HCT116 (cell line): Measurements from ENCODE around the gene SYNJ1. TPM values are rescaled to one million over a fixed set of nuclear protein-coding genes. Genes with fewer than 3 reads are reported as not detected.
"Not testable (repeated sequence)": the region's sequence is repeated elsewhere in the genome, so short reads cannot be mapped to it uniquely, and the experiment has no call there.

Experiments
- ATAC-seq: fragments of 200-7000 bp; cut with Tn5 transposase; 2 replicates; pipeline ENCODE4 v1.9.1; 2020; ENCODE audit warnings: mild to moderate bottlenecking, moderate library complexity
- BruUV-seq: library from RNA; stranded (reverse); fragments of 400-500 nt; replicated peaks from 2 replicates; lab custom pipeline; 2021; lab: Mats Ljungman, UMichigan
- CTCF ChIA-PET: fragments of 300-600 bp; sonication (Branson Sonifier 250); formaldehyde crosslinking; loops from one replicate; lab custom pipeline; 2021; ENCODE audit warnings: antibody characterized with exemption; lab: Charles Lee
- POLR2A ChIA-PET: fragments of 300-600, 350-600 bp; sonication (Branson Sonifier 250); formaldehyde crosslinking; loops from one replicate; lab custom pipeline; 2021; ENCODE audit warnings: antibody characterized with exemption; lab: Charles Lee
- RAD21 ChIA-PET, 2 experiments: fragments of 300-600 bp; sonication (Branson Sonifier 250); formaldehyde crosslinking; loops; one replicate each; lab custom pipeline; 2023; ENCODE audit warnings: low total read pairs in 2 of 2; ENCODE audit not compliant: uncharacterized antibody in 2 of 2, unreplicated experiment in 2 of 2, low non-redundant PET in 1 of 2; lab: Charles Lee
- DNase-seq: peaks from one replicate; pipeline ENCODE4 v3.0.0-alpha.2; 2010; ENCODE audit warnings: low read depth, low spot score
- H2AFZ ChIP-seq: fragments of 200-600 bp; shearing (Covaris generic), sonication (generic); 2 replicates; pipeline ENCODE4 v1.6.1; 2017; ENCODE audit warnings: low read depth, mixed run types, mixed read lengths, antibody characterized with exemption, low read length; ENCODE audit not compliant: poor library complexity, severe bottlenecking
- H3K27ac ChIP-seq: 2 replicates; pipeline ENCODE4 v1.5.1; 2012; ENCODE audit warnings: low read depth, low read length
- H3K27me3 ChIP-seq: fragments of 200-600 bp; sonication (generic); 2 replicates; pipeline ENCODE4 v1.6.1; 2016; ENCODE audit warnings: mixed run types, low read length, mixed read lengths; ENCODE audit not compliant: insufficient read depth
- H3K36me3 ChIP-seq, 2 experiments: fragments of 200-500 bp in 1 of 2; fragments of 200-600 bp in 1 of 2; sonication (Bioruptor generic) in 1 of 2; sonication (generic) in 1 of 2; 2 replicates each; pipeline versions ENCODE4 v1.5.1 to v1.6.1; 2014 to 2016; ENCODE audit warnings: low read length in 2 of 2, inconsistent platforms in 1 of 2, mixed read lengths in 1 of 2, mixed run types in 1 of 2; ENCODE audit not compliant: insufficient read depth in 2 of 2, control insufficient read depth in 1 of 2
- H3K4me1 ChIP-seq, 2 experiments: fragments of 200-600 bp in 1 of 2; sonication (generic) in 1 of 2; 2 replicates each; pipeline versions ENCODE4 v1.5.1 to v1.6.1; 2012 to 2017; ENCODE audit warnings: low read length in 2 of 2, inconsistent platforms in 1 of 2, mild to moderate bottlenecking in 1 of 2, mixed read lengths in 1 of 2, mixed run types in 1 of 2, moderate library complexity in 1 of 2; ENCODE audit not compliant: insufficient read depth in 2 of 2, control insufficient read depth in 1 of 2
- H3K4me2 ChIP-seq: fragments of 200-600 bp; sonication (generic); 2 replicates; pipeline ENCODE4 v1.6.1; 2017; ENCODE audit warnings: mixed run types, low read length, mixed read lengths
- H3K4me3 ChIP-seq, 2 experiments: fragments of 200-600 bp in 1 of 2; sonication (generic) in 1 of 2; replicated peaks in 1 of 2; 2 replicates each; pipeline ENCODE4 v1.5.1; 2011 to 2016; ENCODE audit warnings: low read length in 2 of 2, control low read depth in 1 of 2, low read depth in 1 of 2, mild to moderate bottlenecking in 1 of 2, mixed read lengths in 1 of 2, mixed run types in 1 of 2
- H3K79me2 ChIP-seq: fragments of 200-600 bp; sonication (generic); 2 replicates; pipeline ENCODE4 v1.6.1; 2017; ENCODE audit warnings: mild to moderate bottlenecking, mixed run types, low read length, moderate library complexity, mixed read lengths; ENCODE audit not compliant: insufficient read depth
- H3K9ac ChIP-seq: fragments of 200-600 bp; sonication (generic); 2 replicates; pipeline ENCODE4 v1.6.1; 2016; ENCODE audit warnings: low read length, mixed read lengths
- H3K9me2 ChIP-seq: fragments of 200-600 bp; sonication (generic), shearing (Covaris generic); 2 replicates; pipeline ENCODE4 v1.6.1; 2017; ENCODE audit warnings: mixed run types, mild to moderate bottlenecking, moderate library complexity; ENCODE audit not compliant: insufficient read depth
- H3K9me3 ChIP-seq, 2 experiments: fragments of 200-500 bp in 1 of 2; fragments of 200-600 bp in 1 of 2; sonication (Bioruptor generic) in 1 of 2; sonication (generic) in 1 of 2; 2 replicates each; pipeline ENCODE4 v1.6.1; 2014 to 2017; ENCODE audit warnings: low read length in 2 of 2, mixed read lengths in 2 of 2, inconsistent platforms in 1 of 2, low read depth in 1 of 2, mild to moderate bottlenecking in 1 of 2, mixed run types in 1 of 2, moderate library complexity in 1 of 2; ENCODE audit not compliant: control insufficient read depth in 1 of 2, insufficient read depth in 1 of 2
- H4K20me1 ChIP-seq: fragments of 200-600 bp; sonication (generic), shearing (Covaris generic); 2 replicates; pipeline ENCODE4 v1.6.1; 2017; ENCODE audit warnings: mixed run types, mild to moderate bottlenecking, moderate library complexity; ENCODE audit not compliant: insufficient read depth
- CBX3 ChIP-seq: IDR thresholded peaks from 2 replicates; pipeline ENCODE4 v1.6.1; 2012; ENCODE audit warnings: low read depth
- CEBPB ChIP-seq: IDR thresholded peaks from 2 replicates; pipeline ENCODE4 v1.6.1; 2012; ENCODE audit warnings: low read depth
- JUND ChIP-seq: IDR thresholded peaks from 2 replicates; pipeline ENCODE4 v1.6.1; 2012
- POLR2AphosphoS5 ChIP-seq: IDR thresholded peaks from 2 replicates; pipeline ENCODE4 v1.6.1; 2011; ENCODE audit warnings: mild to moderate bottlenecking, low read depth, low read length, moderate library complexity
- RAD21 ChIP-seq: IDR thresholded peaks from 2 replicates; pipeline ENCODE4 v1.6.1; 2012; ENCODE audit warnings: low read depth, mild to moderate bottlenecking
- SIN3A ChIP-seq: IDR thresholded peaks from 2 replicates; pipeline ENCODE4 v1.6.1; 2012; ENCODE audit warnings: low read depth
- SP1 ChIP-seq: IDR thresholded peaks from 2 replicates; pipeline ENCODE4 v1.6.1; 2012; ENCODE audit warnings: low read depth
- SRF ChIP-seq: IDR thresholded peaks from 2 replicates; pipeline ENCODE4 v1.6.1; 2012; ENCODE audit warnings: low read depth
- TCF7L2 ChIP-seq: IDR thresholded peaks from 2 replicates; pipeline ENCODE4 v1.7.0; 2011; ENCODE audit warnings: borderline replicate concordance, inconsistent platforms; ENCODE audit not compliant: insufficient read depth, insufficient read length; ENCODE audit errors: extremely low read depth
- ZFX ChIP-seq: fragments of 450-650 bp; IDR thresholded peaks from 2 replicates; pipeline ENCODE4 v1.6.1; 2017
- intact Hi-C: fragments of 100-400 bp; cut with micrococcal nuclease; formaldehyde crosslinking; loops from 2 replicates; pipeline ENCODE4 v1.10.0; 2022
- total RNA-seq: library from RNA; stranded (reverse); gene quantifications from one replicate; pipeline ENCODE4 v1.2.1, GENCODE V29; 2021; ENCODE audit not compliant: unreplicated experiment
- TF ChIP-seq, protein P1 (sequence below): IDR thresholded peaks from 2 replicates; pipeline ENCODE4 v1.6.1; 2012; ENCODE audit warnings: low read depth
- TF ChIP-seq, protein P2 (sequence below), 3 experiments: fragments of 200-600 bp in 1 of 3; sonication (generic) in 1 of 3; IDR thresholded peaks in 2 of 3; conservative IDR thresholded peaks in 1 of 3; 2 replicates each; pipeline ENCODE4 v1.5.1; 2012 to 2017; ENCODE audit warnings: low read depth in 2 of 3, low read length in 2 of 3, antibody characterized with exemption in 1 of 3, borderline replicate concordance in 1 of 3, control low read depth in 1 of 3, mild to moderate bottlenecking in 1 of 3, mixed read lengths in 1 of 3, mixed run types in 1 of 3, moderate library complexity in 1 of 3; ENCODE audit not compliant: insufficient read depth in 1 of 3
- TF ChIP-seq, protein P3 (sequence below): IDR thresholded peaks from 2 replicates; pipeline ENCODE4 v1.6.1; 2012

SYNJ1 gene
- total RNA-seq, 1 experiment from 2014 or later = 7.2 TPM

DNA sequence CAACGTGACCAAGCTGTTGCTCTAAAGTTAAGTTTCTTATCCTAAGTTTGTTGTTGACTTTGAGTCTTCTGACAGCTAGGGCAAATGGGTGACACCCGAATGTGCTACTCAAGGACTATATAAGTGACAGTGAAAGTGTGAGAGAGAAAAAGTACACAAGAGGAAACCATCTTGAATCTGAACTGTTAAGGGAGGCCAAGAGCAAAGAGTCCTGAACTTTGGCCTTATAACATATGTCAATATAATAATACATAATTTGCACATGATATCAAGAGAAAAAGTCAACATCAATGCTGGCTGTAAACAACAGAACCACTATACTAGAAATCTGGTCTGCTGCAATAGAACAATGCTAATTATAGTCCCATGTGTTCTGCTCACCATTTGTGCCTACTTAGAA, 29.5 kb downstream of the SYNJ1 start:
- H3K9me2 ChIP-seq = no peaks in the 10 kb centered on the region
- no peak overlapping the region for H2AFZ ChIP-seq
- ChIA-PET POLR2A (no interaction called here), CTCF (no interaction called here), RAD21 (no interaction called here)
- H3K27ac ChIP-seq = no peak overlapping the region
- DNase-seq = no peak
- H4K20me1 ChIP-seq = no peaks in the 10 kb centered on the region
- no peaks in the 10 kb centered on the region for H3K4me1 ChIP-seq
- no peak for ATAC-seq
- no peak overlapping the region for H3K9ac ChIP-seq
- intact Hi-C loops = no loop called here
- no peaks in the 10 kb centered on the region for H3K27me3 ChIP-seq
- H3K9me3 ChIP-seq = no peaks in the 10 kb centered on the region
- TF ChIP-seq CEBPB (no peak), ZFX (no peak), POLR2AphosphoS5 (no peak), RAD21 (no peak), SRF (no peak), SIN3A (no peak), SP1 (no peak), JUND (no peak), CBX3 (no peak), TCF7L2 (no peak)
- TF ChIP-seq, protein P1, sequence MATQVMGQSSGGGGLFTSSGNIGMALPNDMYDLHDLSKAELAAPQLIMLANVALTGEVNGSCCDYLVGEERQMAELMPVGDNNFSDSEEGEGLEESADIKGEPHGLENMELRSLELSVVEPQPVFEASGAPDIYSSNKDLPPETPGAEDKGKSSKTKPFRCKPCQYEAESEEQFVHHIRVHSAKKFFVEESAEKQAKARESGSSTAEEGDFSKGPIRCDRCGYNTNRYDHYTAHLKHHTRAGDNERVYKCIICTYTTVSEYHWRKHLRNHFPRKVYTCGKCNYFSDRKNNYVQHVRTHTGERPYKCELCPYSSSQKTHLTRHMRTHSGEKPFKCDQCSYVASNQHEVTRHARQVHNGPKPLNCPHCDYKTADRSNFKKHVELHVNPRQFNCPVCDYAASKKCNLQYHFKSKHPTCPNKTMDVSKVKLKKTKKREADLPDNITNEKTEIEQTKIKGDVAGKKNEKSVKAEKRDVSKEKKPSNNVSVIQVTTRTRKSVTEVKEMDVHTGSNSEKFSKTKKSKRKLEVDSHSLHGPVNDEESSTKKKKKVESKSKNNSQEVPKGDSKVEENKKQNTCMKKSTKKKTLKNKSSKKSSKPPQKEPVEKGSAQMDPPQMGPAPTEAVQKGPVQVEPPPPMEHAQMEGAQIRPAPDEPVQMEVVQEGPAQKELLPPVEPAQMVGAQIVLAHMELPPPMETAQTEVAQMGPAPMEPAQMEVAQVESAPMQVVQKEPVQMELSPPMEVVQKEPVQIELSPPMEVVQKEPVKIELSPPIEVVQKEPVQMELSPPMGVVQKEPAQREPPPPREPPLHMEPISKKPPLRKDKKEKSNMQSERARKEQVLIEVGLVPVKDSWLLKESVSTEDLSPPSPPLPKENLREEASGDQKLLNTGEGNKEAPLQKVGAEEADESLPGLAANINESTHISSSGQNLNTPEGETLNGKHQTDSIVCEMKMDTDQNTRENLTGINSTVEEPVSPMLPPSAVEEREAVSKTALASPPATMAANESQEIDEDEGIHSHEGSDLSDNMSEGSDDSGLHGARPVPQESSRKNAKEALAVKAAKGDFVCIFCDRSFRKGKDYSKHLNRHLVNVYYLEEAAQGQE = no peak
- TF ChIP-seq, protein P2, sequence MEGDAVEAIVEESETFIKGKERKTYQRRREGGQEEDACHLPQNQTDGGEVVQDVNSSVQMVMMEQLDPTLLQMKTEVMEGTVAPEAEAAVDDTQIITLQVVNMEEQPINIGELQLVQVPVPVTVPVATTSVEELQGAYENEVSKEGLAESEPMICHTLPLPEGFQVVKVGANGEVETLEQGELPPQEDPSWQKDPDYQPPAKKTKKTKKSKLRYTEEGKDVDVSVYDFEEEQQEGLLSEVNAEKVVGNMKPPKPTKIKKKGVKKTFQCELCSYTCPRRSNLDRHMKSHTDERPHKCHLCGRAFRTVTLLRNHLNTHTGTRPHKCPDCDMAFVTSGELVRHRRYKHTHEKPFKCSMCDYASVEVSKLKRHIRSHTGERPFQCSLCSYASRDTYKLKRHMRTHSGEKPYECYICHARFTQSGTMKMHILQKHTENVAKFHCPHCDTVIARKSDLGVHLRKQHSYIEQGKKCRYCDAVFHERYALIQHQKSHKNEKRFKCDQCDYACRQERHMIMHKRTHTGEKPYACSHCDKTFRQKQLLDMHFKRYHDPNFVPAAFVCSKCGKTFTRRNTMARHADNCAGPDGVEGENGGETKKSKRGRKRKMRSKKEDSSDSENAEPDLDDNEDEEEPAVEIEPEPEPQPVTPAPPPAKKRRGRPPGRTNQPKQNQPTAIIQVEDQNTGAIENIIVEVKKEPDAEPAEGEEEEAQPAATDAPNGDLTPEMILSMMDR (IDR thresholded peaks at IDR 0.05 in 2 of 3, conservative IDR thresholded peaks at IDR 0.05 in 1 of 3; ENCODE audit: borderline replicate concordance in 1 of 3, insufficient read depth in 1 of 3, low read depth in 2 of 3, low read length in 2 of 3) = no peak
- TF ChIP-seq, protein P3, sequence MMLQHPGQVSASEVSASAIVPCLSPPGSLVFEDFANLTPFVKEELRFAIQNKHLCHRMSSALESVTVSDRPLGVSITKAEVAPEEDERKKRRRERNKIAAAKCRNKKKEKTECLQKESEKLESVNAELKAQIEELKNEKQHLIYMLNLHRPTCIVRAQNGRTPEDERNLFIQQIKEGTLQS = no peak
- H3K79me2 ChIP-seq = no peaks in the 10 kb centered on the region
- no peaks in the 10 kb centered on the region for H3K36me3 ChIP-seq
- no peak overlapping the region for H3K4me3 ChIP-seq
- H3K4me2 ChIP-seq = no peak overlapping the region
- no TSS peak for BruUV-seq

DNA sequence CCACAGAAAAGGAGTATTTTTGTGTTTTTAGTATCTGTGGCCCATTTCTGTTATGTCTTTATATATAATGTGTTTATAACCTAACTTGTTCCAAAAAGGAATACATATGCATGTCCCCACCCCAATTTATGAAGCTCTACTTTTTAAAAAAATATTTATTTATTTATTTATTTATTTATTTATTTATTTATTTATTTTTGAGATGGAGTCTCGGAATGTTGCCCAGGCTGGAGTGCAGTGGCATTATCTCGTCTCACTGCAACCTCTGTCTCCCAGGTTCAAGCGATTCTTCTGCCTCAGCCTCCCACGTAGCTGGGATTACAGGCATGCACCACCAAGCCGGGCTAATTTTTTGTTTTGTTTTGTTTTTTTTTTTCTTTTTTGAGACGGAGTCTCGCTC, 32.3 kb downstream of the SYNJ1 start:
- ATAC-seq, H3K9ac ChIP-seq, CTCF ChIA-PET, H3K4me3 ChIP-seq, H3K79me2 ChIP-seq, RAD21 ChIA-PET, H3K9me3 ChIP-seq, H3K4me1 ChIP-seq, H3K4me2 ChIP-seq, BruUV-seq, POLR2A ChIA-PET, H3K27me3 ChIP-seq, intact Hi-C loops, H4K20me1 ChIP-seq, H2AFZ ChIP-seq, DNase-seq, H3K9me2 ChIP-seq, H3K36me3 ChIP-seq, H3K27ac ChIP-seq: not testable (repeated sequence)
